HepG2 (cell line): ENCODE measurements around the gene DCTN2. TPM values are rescaled to one million over a fixed set of nuclear protein-coding genes. Genes with fewer than 3 reads are reported as not detected.

Experiments used
- AGO1 ChIP-seq: fragments of 200-400 bp; formaldehyde crosslinking; IDR thresholded peaks from 2 replicates; pipeline ENCODE4 v1.6.1; 2017; ENCODE audit warnings: mild to moderate bottlenecking, low read depth, low read length, moderate library complexity; ENCODE audit not compliant: poor library complexity, severe bottlenecking
- ERF ChIP-seq: IDR thresholded peaks from 2 replicates; pipeline ENCODE4 v1.6.1; 2018; ENCODE audit warnings: missing biosample characterization, missing genetic modification reagents
- FOXA1 ChIP-seq, 2 experiments: fragments of 450-650 bp in 1 of 2; sonication (generic) in 1 of 2; formaldehyde crosslinking in 1 of 2; IDR thresholded peaks; 2 replicates each; pipeline versions ENCODE4 v1.4.0 to v1.6.1; 2016 to 2020; ENCODE audit warnings: missing genetic modification reagents in 1 of 2
- GFI1 ChIP-seq: sonication (generic); formaldehyde crosslinking; IDR thresholded peaks from 2 replicates; pipeline ENCODE4 v1.5.0; 2020; ENCODE audit warnings: missing genetic modification reagents, mild to moderate bottlenecking, borderline replicate concordance
- KLF11 ChIP-seq: IDR thresholded peaks from 2 replicates; pipeline ENCODE4 v1.6.1; 2016; ENCODE audit warnings: missing compliant biosample characterization
- MAFF ChIP-seq: IDR thresholded peaks from 2 replicates; pipeline ENCODE4 v1.6.1; 2011; ENCODE audit warnings: low read depth, low read length, improper control_type of control experiment
- MTF1 ChIP-seq: sonication (generic); formaldehyde crosslinking; IDR thresholded peaks from 2 replicates; pipeline ENCODE4 v1.5.0; 2020; ENCODE audit warnings: missing genetic modification reagents
- MTF2 ChIP-seq: sonication (generic); formaldehyde crosslinking; IDR thresholded peaks from 2 replicates; pipeline ENCODE4 v1.5.0; 2020; ENCODE audit warnings: missing genetic modification reagents, borderline replicate concordance
- NFE2L2 ChIP-seq: fragments of 150-350 bp; IDR thresholded peaks from 2 replicates; pipeline ENCODE4 v1.6.1; 2014; ENCODE audit warnings: low read length
- RAD21 ChIP-seq: fragments of 450-650 bp; formaldehyde crosslinking; IDR thresholded peaks from 2 replicates; pipeline ENCODE4 v1.5.0; 2020; ENCODE audit warnings: mild to moderate bottlenecking
- REL ChIP-seq: sonication (generic); formaldehyde crosslinking; conservative IDR thresholded peaks from 2 replicates; pipeline ENCODE4 v1.8.0; 2022; ENCODE audit warnings: mild to moderate bottlenecking, missing genetic modification reagents, moderate library complexity
- RELA ChIP-seq: sonication (generic); formaldehyde crosslinking; IDR thresholded peaks from 2 replicates; pipeline ENCODE4 v1.4.0; 2020; ENCODE audit warnings: missing genetic modification reagents
- TEAD3 ChIP-seq: optimal IDR thresholded peaks from 2 replicates; pipeline ENCODE3; 2016; ENCODE audit warnings: borderline replicate concordance
- ZC3H4 ChIP-seq: sonication (generic); formaldehyde crosslinking; IDR thresholded peaks from 2 replicates; pipeline ENCODE4 v1.4.0; 2020; ENCODE audit warnings: missing genetic modification reagents, borderline replicate concordance
- ZFP62 ChIP-seq: sonication (generic); formaldehyde crosslinking; IDR thresholded peaks from 2 replicates; pipeline ENCODE4 v1.4.0; 2020; ENCODE audit warnings: missing genetic modification reagents
- ZIK1 ChIP-seq: sonication (generic); formaldehyde crosslinking; IDR thresholded peaks from 2 replicates; pipeline ENCODE4 v1.5.0; 2020; ENCODE audit warnings: mild to moderate bottlenecking, low read depth, missing genetic modification reagents, borderline replicate concordance
- ZNF180 ChIP-seq: sonication (generic); formaldehyde crosslinking; IDR thresholded peaks from 2 replicates; pipeline ENCODE4 v1.4.0; 2020; ENCODE audit warnings: low read depth, missing genetic modification reagents, borderline replicate concordance
- ZNF33B ChIP-seq: sonication (generic); formaldehyde crosslinking; IDR thresholded peaks from 2 replicates; pipeline ENCODE4 v1.5.1; 2020; ENCODE audit warnings: mild to moderate bottlenecking, missing genetic modification reagents
- ZNF724P ChIP-seq: sonication (generic); formaldehyde crosslinking; IDR thresholded peaks from 2 replicates; pipeline ENCODE4 v1.8.0; 2022; ENCODE audit warnings: missing genetic modification reagents, borderline replicate concordance
- polyA plus RNA-seq, 8 experiments: library from polyadenylated mRNA; depleted of rRNA in 3 of 8; stranded (reverse) in 7 of 8; unstranded in 1 of 8; fragments of >200 nt; fragmentation: Illumina TruSeq in 4 of 8; extraction: Trizol in 4 of 8; gene quantifications; 2 replicates each; pipeline versions ENCODE4 v1.2.1 to v1.2.3, GENCODE V29; 2011 to 2016; ENCODE audit warnings: low read depth in 4 of 8, missing spikeins in 1 of 8, mixed read lengths in 1 of 8; ENCODE audit not compliant: insufficient read depth in 1 of 8
- total RNA-seq, 5 experiments: library from RNA; depleted of rRNA; stranded (reverse); fragments of >200 nt; fragmentation: Illumina TruSeq; extraction: Trizol; gene quantifications; 2 replicates each; pipeline ENCODE4 v1.2.3, GENCODE V29; 2016; ENCODE audit warnings: low read depth in 1 of 5
- TF ChIP-seq, protein P1 (sequence below): sonication (generic); formaldehyde crosslinking; IDR thresholded peaks from 2 replicates; pipeline ENCODE4 v1.5.0; 2020; ENCODE audit warnings: missing genetic modification reagents, mild to moderate bottlenecking, borderline replicate concordance
- TF ChIP-seq, protein P2 (sequence below): sonication (generic); formaldehyde crosslinking; IDR thresholded peaks from 2 replicates; pipeline ENCODE4 v1.8.1; 2022; ENCODE audit warnings: mild to moderate bottlenecking, missing genetic modification reagents
- TF ChIP-seq, protein P3 (sequence below): IDR thresholded peaks from 2 replicates; pipeline ENCODE4 v1.6.1; 2016; ENCODE audit warnings: mild to moderate bottlenecking
- TF ChIP-seq, protein P4 (sequence below): sonication (generic); formaldehyde crosslinking; IDR thresholded peaks from 2 replicates; pipeline ENCODE4 v1.4.0; 2020; ENCODE audit warnings: missing genetic modification reagents
- TF ChIP-seq, protein P5 (sequence below): sonication (generic); formaldehyde crosslinking; IDR thresholded peaks from 2 replicates; pipeline ENCODE4 v1.9.0; 2021; ENCODE audit warnings: missing genetic modification reagents, mild to moderate bottlenecking, borderline replicate concordance

The DCTN2 gene
- total and polyA plus RNA-seq, 2 of the 13 experiments (the other 11 are each of a cell fraction or from before 2014, with no cell fraction given) = 72.0 to 77.4 TPM

DNA sequence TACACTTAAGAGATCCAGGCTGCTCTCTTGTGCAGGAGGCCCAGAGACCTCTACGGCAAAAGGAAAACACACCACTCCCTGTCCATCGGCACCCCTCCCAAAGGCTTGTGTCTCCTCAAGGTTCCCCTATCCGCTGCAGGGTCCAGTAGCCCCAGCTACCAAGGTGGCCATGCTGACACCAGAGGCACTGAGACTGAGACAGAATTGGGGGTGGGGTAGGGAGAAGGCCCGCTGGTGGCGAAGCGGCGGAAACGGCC is 27.3 kb downstream of the DCTN2 start (continued):
- TF ChIP-seq REL (CRISPR knock-in tag) = no peak; the same call in 1 of the 2 replicates
- TF ChIP-seq MTF2 (CRISPR knock-in tag) = 0 out of 2 replicates have a peak, but pooled peaks have one; percentile 48
- TF ChIP-seq GFI1 (CRISPR knock-in tag) = no peak
- TF ChIP-seq NFE2L2 = no peak
- TF ChIP-seq RAD21 (CRISPR knock-in tag) = no peak
- TF ChIP-seq RELA = no peak
- TF ChIP-seq ZC3H4 (CRISPR knock-in tag) = peak; percentile 70; the same call in 1 of the 2 replicates
- no peak for TF ChIP-seq FOXA1 (IDR thresholded peaks at IDR 0.05)
- no peak for TF ChIP-seq FOXA1 (CRISPR knock-in tag; IDR thresholded peaks at IDR 0.05)
- TF ChIP-seq MAFF = no peak
- no peak for TF ChIP-seq AGO1
- TF ChIP-seq, protein P1, sequence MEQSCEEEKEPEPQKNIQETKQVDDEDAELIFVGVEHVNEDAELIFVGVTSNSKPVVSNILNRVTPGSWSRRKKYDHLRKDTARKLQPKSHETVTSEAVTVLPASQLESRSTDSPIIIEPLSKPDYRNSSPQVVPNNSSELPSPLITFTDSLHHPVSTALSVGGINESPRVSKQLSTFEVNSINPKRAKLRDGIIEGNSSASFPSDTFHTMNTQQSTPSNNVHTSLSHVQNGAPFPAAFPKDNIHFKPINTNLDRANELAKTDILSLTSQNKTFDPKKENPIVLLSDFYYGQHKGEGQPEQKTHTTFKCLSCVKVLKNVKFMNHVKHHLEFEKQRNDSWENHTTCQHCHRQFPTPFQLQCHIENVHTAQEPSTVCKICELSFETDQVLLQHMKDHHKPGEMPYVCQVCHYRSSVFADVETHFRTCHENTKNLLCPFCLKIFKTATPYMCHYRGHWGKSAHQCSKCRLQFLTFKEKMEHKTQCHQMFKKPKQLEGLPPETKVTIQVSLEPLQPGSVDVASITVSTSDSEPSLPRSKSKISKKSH (CRISPR knock-in tag) = 0 out of 2 replicates have a peak, but pooled peaks have one; percentile 30
- no peak for TF ChIP-seq ZFP62 (CRISPR knock-in tag)
- no peak for TF ChIP-seq ERF (CRISPR knock-in tag)
- no peak for TF ChIP-seq ZIK1
- TF ChIP-seq ZNF180 = no peak
- TF ChIP-seq, protein P2, sequence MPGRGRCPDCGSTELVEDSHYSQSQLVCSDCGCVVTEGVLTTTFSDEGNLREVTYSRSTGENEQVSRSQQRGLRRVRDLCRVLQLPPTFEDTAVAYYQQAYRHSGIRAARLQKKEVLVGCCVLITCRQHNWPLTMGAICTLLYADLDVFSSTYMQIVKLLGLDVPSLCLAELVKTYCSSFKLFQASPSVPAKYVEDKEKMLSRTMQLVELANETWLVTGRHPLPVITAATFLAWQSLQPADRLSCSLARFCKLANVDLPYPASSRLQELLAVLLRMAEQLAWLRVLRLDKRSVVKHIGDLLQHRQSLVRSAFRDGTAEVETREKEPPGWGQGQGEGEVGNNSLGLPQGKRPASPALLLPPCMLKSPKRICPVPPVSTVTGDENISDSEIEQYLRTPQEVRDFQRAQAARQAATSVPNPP (CRISPR knock-in tag) = no peak
- no peak for TF ChIP-seq KLF11 (CRISPR knock-in tag)
- TF ChIP-seq, protein P3, sequence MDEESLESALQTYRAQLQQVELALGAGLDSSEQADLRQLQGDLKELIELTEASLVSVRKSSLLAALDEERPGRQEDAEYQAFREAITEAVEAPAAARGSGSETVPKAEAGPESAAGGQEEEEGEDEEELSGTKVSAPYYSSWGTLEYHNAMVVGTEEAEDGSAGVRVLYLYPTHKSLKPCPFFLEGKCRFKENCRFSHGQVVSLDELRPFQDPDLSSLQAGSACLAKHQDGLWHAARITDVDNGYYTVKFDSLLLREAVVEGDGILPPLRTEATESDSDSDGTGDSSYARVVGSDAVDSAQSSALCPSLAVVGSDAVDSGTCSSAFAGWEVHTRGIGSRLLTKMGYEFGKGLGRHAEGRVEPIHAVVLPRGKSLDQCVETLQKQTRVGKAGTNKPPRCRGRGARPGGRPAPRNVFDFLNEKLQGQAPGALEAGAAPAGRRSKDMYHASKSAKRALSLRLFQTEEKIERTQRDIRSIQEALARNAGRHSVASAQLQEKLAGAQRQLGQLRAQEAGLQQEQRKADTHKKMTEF (CRISPR knock-in tag) = no peak
- TF ChIP-seq, protein P4, sequence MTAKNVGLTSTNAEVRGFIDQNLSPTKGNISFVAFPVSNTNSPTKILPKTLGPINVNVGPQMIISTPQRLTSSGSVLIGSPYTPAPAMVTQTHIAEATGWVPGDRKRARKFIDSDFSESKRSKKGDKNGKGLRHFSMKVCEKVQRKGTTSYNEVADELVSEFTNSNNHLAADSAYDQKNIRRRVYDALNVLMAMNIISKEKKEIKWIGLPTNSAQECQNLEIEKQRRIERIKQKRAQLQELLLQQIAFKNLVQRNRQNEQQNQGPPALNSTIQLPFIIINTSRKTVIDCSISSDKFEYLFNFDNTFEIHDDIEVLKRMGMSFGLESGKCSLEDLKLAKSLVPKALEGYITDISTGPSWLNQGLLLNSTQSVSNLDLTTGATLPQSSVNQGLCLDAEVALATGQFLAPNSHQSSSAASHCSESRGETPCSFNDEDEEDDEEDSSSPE (CRISPR knock-in tag) = no peak
- TF ChIP-seq ZNF724P (CRISPR knock-in tag) = no peak
- no peak for TF ChIP-seq MTF1 (CRISPR knock-in tag)
- TF ChIP-seq TEAD3 = no peak
- TF ChIP-seq, protein P5, sequence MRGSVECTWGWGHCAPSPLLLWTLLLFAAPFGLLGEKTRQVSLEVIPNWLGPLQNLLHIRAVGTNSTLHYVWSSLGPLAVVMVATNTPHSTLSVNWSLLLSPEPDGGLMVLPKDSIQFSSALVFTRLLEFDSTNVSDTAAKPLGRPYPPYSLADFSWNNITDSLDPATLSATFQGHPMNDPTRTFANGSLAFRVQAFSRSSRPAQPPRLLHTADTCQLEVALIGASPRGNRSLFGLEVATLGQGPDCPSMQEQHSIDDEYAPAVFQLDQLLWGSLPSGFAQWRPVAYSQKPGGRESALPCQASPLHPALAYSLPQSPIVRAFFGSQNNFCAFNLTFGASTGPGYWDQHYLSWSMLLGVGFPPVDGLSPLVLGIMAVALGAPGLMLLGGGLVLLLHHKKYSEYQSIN (CRISPR knock-in tag) = no peak
- peak; percentile 48; the same call in 1 of the 2 replicates for TF ChIP-seq ZNF33B (CRISPR knock-in tag)
